GM13977 (cell line): ENCODE measurements around the gene MUTYH.

ENCODE experiments used
- DNase-seq: peaks from one replicate; pipeline ENCODE4 v3.0.0; 2012; ENCODE audit warnings: low spot score
- CTCF ChIP-seq: IDR thresholded peaks from 2 replicates; pipeline ENCODE4 v1.5.1; 2012; ENCODE audit warnings: mild to moderate bottlenecking, control low read depth; ENCODE audit not compliant: insufficient read depth; ENCODE audit errors: extremely low read depth, missing control alignments
- in situ Hi-C: fragments of 300-500 bp; cut with MboI; formaldehyde crosslinking; loops from one replicate; pipeline ENCODE4 v1.12.0; 2022; ENCODE audit warnings: low sequenced_read_pairs, low pct_unique_long_range_greater_than_20kb, mixed read lengths, inconsistent platforms; ENCODE audit not compliant: unreplicated experiment

MUTYH gene

GRCh38 chr1:45380125-45380524, 39.9 kb upstream of the MUTYH start:
- DNase-seq, result no peak
- in situ Hi-C loops, result no loop called here
- no peak for TF ChIP-seq CTCF

GRCh38 chr1:45379524-45379923, 39.3 kb upstream of the MUTYH start:
- in situ Hi-C loops, result no loop called here
- TF ChIP-seq CTCF, result no peak
- DNase-seq, result no peak

- in situ Hi-C loops, result no loop called here
- TF ChIP-seq CTCF, result no peak
- DNase-seq, result no peak
These were observed 37.9 kb upstream of the MUTYH start for GRCh38 chr1:45378184-45378583.

- DNase-seq, result no peak
- no peak for TF ChIP-seq CTCF
- in situ Hi-C loops, result no loop called here
These were observed 35.2 kb upstream of the MUTYH start for GRCh38 chr1:45375104-45376090.

GRCh38 chr1:45373573-45373972, 33.3 kb upstream of the MUTYH start:
- no peak for DNase-seq
- TF ChIP-seq CTCF, result no peak
- in situ Hi-C loops, result no loop called here

GRCh38 chr1:45370575-45370974, 30.3 kb upstream of the MUTYH start:
- no peak for TF ChIP-seq CTCF
- in situ Hi-C loops, result no loop called here
- DNase-seq, result no peak
